PC-3 (cell line): ENCODE data around the gene SSRP1. TPM values are rescaled to one million over a fixed set of nuclear protein-coding genes. Genes with fewer than 3 reads are reported as not detected.

Experiments
- ATAC-seq: fragments of 200-7000 bp; cut with Tn5 transposase; 2 replicates; pipeline ENCODE4 v1.9.1; 2020; ENCODE audit warnings: mild to moderate bottlenecking, moderate library complexity
- BruUV-seq: library from RNA; stranded (reverse); fragments of 400-500 nt; replicated peaks from 2 replicates; lab custom pipeline; 2021; lab: Mats Ljungman, UMichigan
- CTCF ChIA-PET: fragments of 300-600 bp; sonication (Branson Sonifier 250); formaldehyde crosslinking; loops from one replicate; lab custom pipeline; 2022; ENCODE audit warnings: antibody characterized with exemption; lab: Charles Lee
- POLR2A ChIA-PET: fragments of 300-600 bp; sonication (Branson Sonifier 250); formaldehyde crosslinking; loops from one replicate; lab custom pipeline; 2022; ENCODE audit warnings: antibody characterized with exemption; ENCODE audit not compliant: unreplicated experiment; lab: Charles Lee
- DNase-seq: peaks from one replicate; pipeline ENCODE4 v3.0.0-alpha.2; 2015
- H2AFZ ChIP-seq: fragments of 300-600 bp; sonication (generic); 2 replicates; pipeline ENCODE4 v1.6.0; 2016; ENCODE audit warnings: antibody characterized with exemption, low read length
- H3F3A ChIP-seq: fragments of 300-600 bp; sonication (generic); one replicate; pipeline ENCODE4 v1.6.0; 2017; ENCODE audit warnings: antibody characterized with exemption, low read length, control low read depth, mild to moderate bottlenecking; ENCODE audit not compliant: unreplicated experiment
- H3K27ac ChIP-seq: fragments of 300-600 bp; sonication (generic); 2 replicates; pipeline ENCODE4 v1.5.1; 2016; ENCODE audit warnings: mild to moderate bottlenecking, low read length
- H3K27me3 ChIP-seq: fragments of 300-600 bp; sonication (generic); 2 replicates; pipeline ENCODE4 v1.6.1; 2016; ENCODE audit warnings: low read length, mixed read lengths
- H3K36me3 ChIP-seq: fragments of 300-600 bp; sonication (generic); 2 replicates; pipeline ENCODE4 v1.6.1; 2016; ENCODE audit warnings: low read depth, mixed run types, low read length, mixed read lengths
- H3K4me1 ChIP-seq: fragments of 300-600 bp; sonication (generic); 2 replicates; pipeline ENCODE4 v1.5.1; 2016; ENCODE audit warnings: low read length; ENCODE audit not compliant: insufficient read depth
- H3K4me2 ChIP-seq: fragments of 300-600 bp; sonication (generic); 2 replicates; pipeline ENCODE4 v1.6.0; 2016; ENCODE audit warnings: low read length
- H3K4me3 ChIP-seq: fragments of 300-600 bp; sonication (generic); 2 replicates; pipeline ENCODE4 v1.5.1; 2016; ENCODE audit warnings: mild to moderate bottlenecking, low read length, mixed read lengths
- H3K79me2 ChIP-seq: fragments of 300-600 bp; sonication (generic); 2 replicates; pipeline ENCODE4 v1.6.1; 2017; ENCODE audit warnings: low read length, mixed read lengths
- H3K9ac ChIP-seq: fragments of 300-600 bp; sonication (generic); 2 replicates; pipeline ENCODE4 v1.6.0; 2016; ENCODE audit warnings: mild to moderate bottlenecking, low read length
- H3K9me2 ChIP-seq: fragments of 300-600 bp; sonication (generic); replicated peaks from 2 replicates; pipeline ENCODE4 v1.6.1; 2016; ENCODE audit warnings: mixed run types, low read length, mixed read lengths
- H3K9me3 ChIP-seq: fragments of 300-600 bp; sonication (generic); 2 replicates; pipeline ENCODE4 v1.6.1; 2016; ENCODE audit warnings: low read length, mixed read lengths
- H4K20me1 ChIP-seq: fragments of 300-600 bp; sonication (generic); 2 replicates; pipeline ENCODE4 v1.6.1; 2016; ENCODE audit warnings: low read length, mixed read lengths
- CTCF ChIP-seq: fragments of 300-600 bp; sonication (generic); conservative IDR thresholded peaks from 2 replicates; pipeline ENCODE4 v1.5.1; 2017; ENCODE audit warnings: antibody characterized with exemption, low read depth, mild to moderate bottlenecking, low read length
- EZH2 ChIP-seq: fragments of 300-600 bp; sonication (generic); IDR thresholded peaks from one replicate; pipeline ENCODE4 v1.6.1; 2017; ENCODE audit warnings: antibody characterized with exemption, mild to moderate bottlenecking, low read length; ENCODE audit not compliant: unreplicated experiment
- EZH2phosphoT487 ChIP-seq: fragments of 300-600 bp; sonication (generic); IDR thresholded peaks from 2 replicates; pipeline ENCODE4 v1.6.1; 2018; ENCODE audit warnings: mild to moderate bottlenecking, antibody characterized with exemption, low read length, borderline replicate concordance
- intact Hi-C: fragments of 100-400 bp; cut with micrococcal nuclease; formaldehyde crosslinking; loops from 2 replicates; pipeline ENCODE4 v1.9.0; 2023
- total RNA-seq: library from RNA; depleted of rRNA; stranded (reverse); fragments of >200 nt; gene quantifications from 2 replicates; pipeline ENCODE4 v1.2.3, GENCODE V29; 2014

SSRP1 gene
- total RNA-seq, 1 experiment from 2014 or later, result 228 TPM

- ChIA-PET POLR2A (no interaction called here), CTCF (no interaction called here)
- no peaks in the 10 kb centered on the region for H3K9me3 ChIP-seq
- no peak overlapping the region for H3K4me2 ChIP-seq
- TF ChIP-seq EZH2phosphoT487 (no peak), EZH2 (no peak), CTCF (no peak)
- no peak overlapping the region for H2AFZ ChIP-seq
- no peak overlapping the region for H3K9ac ChIP-seq
- no peaks in the 10 kb centered on the region for H3F3A ChIP-seq
- H3K27me3 ChIP-seq, result 0 out of 2 replicates have a peak, but pooled peaks cover 7% of the 10 kb centered on the region
- H3K79me2 ChIP-seq, result no peaks in the 10 kb centered on the region
- ATAC-seq (no peak), DNase-seq (no peak)
- intact Hi-C loops, result no loop called here
- no peaks in the 10 kb centered on the region for H3K9me2 ChIP-seq
- peaks cover 7% of the 10 kb centered on the region; the same call in 1 of the 2 replicates for H3K4me1 ChIP-seq
- H4K20me1 ChIP-seq, result no peaks in the 10 kb centered on the region
- H3K36me3 ChIP-seq, result no peaks in the 10 kb centered on the region
- H3K27ac ChIP-seq, result no peak overlapping the region
- no TSS peak for BruUV-seq
- no peak overlapping the region for H3K4me3 ChIP-seq
Observed at GRCh38 chr11:57368845-57369232, 33.1 kb upstream of the SSRP1 start.

GRCh38 chr11:57368106-57368844 lies 32.6 kb upstream of the SSRP1 start:
- no peak for TF ChIP-seq EZH2
- TF ChIP-seq CTCF, result no peak
- TF ChIP-seq EZH2phosphoT487, result no peak
- Histone ChIP-seq H3K79me2 (no peaks in the 10 kb centered on the region), H4K20me1 (no peaks in the 10 kb centered on the region), H3K9me3 (no peaks in the 10 kb centered on the region), H3K9ac (no peak overlapping the region), H3K27me3 (0 out of 2 replicates have a peak, but pooled peaks cover 8% of the 10 kb centered on the region), H3K9me2 (no peaks in the 10 kb centered on the region), H2AFZ (no peak overlapping the region), H3K4me2 (no peak overlapping the region), H3K4me1 (peaks cover 7% of the 10 kb centered on the region; the same call in 1 of the 2 replicates), H3K4me3 (no peak overlapping the region), H3F3A (no peaks in the 10 kb centered on the region), H3K27ac (no peak overlapping the region), H3K36me3 (no peaks in the 10 kb centered on the region)
- no peak for ATAC-seq
- POLR2A ChIA-PET, result no interaction called here
- DNase-seq, result peak; percentile 23
- no TSS peak for BruUV-seq
- intact Hi-C loops, result no loop called here
- CTCF ChIA-PET, result no interaction called here
